Measurements from ENCODE around the gene AHDC1.

Gene AHDC1

DNA sequence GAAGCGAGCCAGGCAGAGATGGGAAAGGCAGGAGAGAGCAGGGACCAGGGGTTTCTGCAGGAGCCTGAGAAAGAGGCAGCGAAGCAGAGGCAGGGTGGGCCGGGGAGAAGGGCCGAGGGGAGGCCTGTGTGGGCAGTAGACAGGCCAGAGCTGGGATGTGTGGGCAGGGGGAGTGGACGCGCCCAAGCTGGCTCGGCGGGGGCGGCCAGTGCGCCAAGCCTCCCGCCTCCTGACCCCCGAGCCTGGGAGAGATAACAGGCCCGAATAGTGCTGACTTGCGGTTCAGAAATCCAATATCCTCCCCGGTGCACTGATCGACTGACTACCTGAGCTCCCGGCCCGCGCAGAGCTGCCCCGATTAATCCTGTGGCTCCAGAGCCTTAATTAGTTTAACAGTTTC, 41.9 kb downstream of the AHDC1 start:
- no peak overlapping the region for H3K27ac ChIP-seq (ENCODE audit: low read depth, low read length)
- H3K18ac ChIP-seq (ENCODE audit: low read length), result no peak overlapping the region
- peaks cover 27% of the 10 kb centered on the region for H3K4me1 ChIP-seq (ENCODE audit: control insufficient read depth, low read depth, low read length)
- peak overlapping the region; percentile 1 for H3K9ac ChIP-seq (ENCODE audit: low read length)
- no peak overlapping the region for H2BK15ac ChIP-seq (replicated peaks; ENCODE audit: low read depth)
- no peak overlapping the region for H3K23ac ChIP-seq (ENCODE audit: low read length)
- no peak overlapping the region for H4K8ac ChIP-seq (ENCODE audit: low read depth, low read length)
- peaks cover 17% of the 10 kb centered on the region for H3K79me1 ChIP-seq (ENCODE audit: low read length)
- no peak for DNase-seq
- peaks cover 16% of the 10 kb centered on the region for H3K79me2 ChIP-seq (ENCODE audit: control insufficient read depth, insufficient read depth, low read length)
- no peak overlapping the region for H2AK5ac ChIP-seq (ENCODE audit: low read length)
- H3K27me3 ChIP-seq (ENCODE audit: insufficient read depth, low read length, poor library complexity), result no peaks in the 10 kb centered on the region
- H3K4ac ChIP-seq (ENCODE audit: low read depth, low read length), result no peak overlapping the region
- no CpG with 5 or more reads among the region's 20 CpGs for WGBS (ENCODE audit: extremely low coverage, insufficient coverage, low lambda C conversion rate)
- H3K4me3 ChIP-seq (ENCODE audit: low read length), result no peak overlapping the region
- H3K4me2 ChIP-seq (ENCODE audit: low read length), result no peak overlapping the region
- H4K5ac ChIP-seq (ENCODE audit: low read length), result no peak overlapping the region
- no peaks in the 10 kb centered on the region for H3K36me3 ChIP-seq (ENCODE audit: control insufficient read depth, insufficient read depth, low read length)
- no peak overlapping the region for H2BK5ac ChIP-seq (ENCODE audit: low read length)
- peak overlapping the region; percentile 68 for H3K56ac ChIP-seq (ENCODE audit: low read length)
- H2BK120ac ChIP-seq (ENCODE audit: low read depth, low read length), result no peak overlapping the region

DNA sequence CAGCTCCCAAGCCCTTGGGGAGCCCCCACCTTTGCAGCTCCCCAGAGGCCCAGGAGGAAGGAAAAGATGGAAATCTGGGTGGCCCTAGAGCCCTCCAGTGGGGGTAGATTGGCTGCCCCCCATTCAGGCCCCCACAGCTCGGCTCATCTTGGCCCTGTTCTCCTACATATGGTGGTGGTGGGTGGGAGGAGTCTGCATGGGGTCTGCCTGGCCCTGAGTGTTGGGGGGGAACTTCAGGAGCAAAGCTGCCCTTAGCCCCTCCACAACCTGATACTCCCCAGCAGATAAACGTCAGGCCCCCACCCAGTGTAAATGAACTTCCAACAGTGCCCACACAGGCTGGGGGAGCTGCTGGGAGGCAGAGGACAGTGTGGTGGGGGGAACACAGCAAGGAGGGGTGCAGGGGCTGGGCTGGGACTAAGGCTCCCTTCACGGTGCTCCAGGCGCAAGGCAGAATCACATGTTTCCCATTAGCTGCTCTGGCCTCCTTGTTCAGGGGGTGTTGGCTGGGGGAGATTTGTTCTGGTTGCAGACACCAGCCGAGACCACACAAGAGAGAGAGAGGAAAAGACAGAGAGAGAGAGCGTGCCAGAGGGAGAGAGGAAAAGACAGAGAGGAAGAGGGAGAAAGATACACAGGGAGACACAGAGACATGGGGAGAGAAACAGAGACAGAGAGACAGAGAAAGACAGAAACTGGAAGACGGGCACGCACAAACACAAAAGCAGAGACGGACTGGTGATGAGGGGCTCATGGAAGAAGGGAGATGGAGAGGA, 42.6 kb downstream of the AHDC1 start:
- WGBS (ENCODE audit: extremely low coverage, insufficient coverage, low lambda C conversion rate), result no CpG with 5 or more reads among the region's 9 CpGs
- peaks cover 17% of the 10 kb centered on the region for H3K79me1 ChIP-seq (ENCODE audit: low read length)
- no peak overlapping the region for H4K5ac ChIP-seq (ENCODE audit: low read length)
- H3K36me3 ChIP-seq (ENCODE audit: control insufficient read depth, insufficient read depth, low read length), result no peaks in the 10 kb centered on the region
- peak overlapping the region; percentile 30 for H3K9ac ChIP-seq (ENCODE audit: low read length)
- H3K79me2 ChIP-seq (ENCODE audit: control insufficient read depth, insufficient read depth, low read length), result peaks cover 16% of the 10 kb centered on the region
- H3K27me3 ChIP-seq (ENCODE audit: insufficient read depth, low read length, poor library complexity), result no peaks in the 10 kb centered on the region
- no peak overlapping the region for H3K4me3 ChIP-seq (ENCODE audit: low read length)
- no peak overlapping the region for H2BK5ac ChIP-seq (ENCODE audit: low read length)
- peak overlapping the region; percentile 68 for H3K56ac ChIP-seq (ENCODE audit: low read length)
- peak overlapping the region; percentile 16 for H3K27ac ChIP-seq (ENCODE audit: low read depth, low read length)
- H3K4me1 ChIP-seq (ENCODE audit: control insufficient read depth, low read depth, low read length), result peaks cover 31% of the 10 kb centered on the region
- H3K4ac ChIP-seq (ENCODE audit: low read depth, low read length), result no peak overlapping the region
- no peak overlapping the region for H4K8ac ChIP-seq (ENCODE audit: low read depth, low read length)
- H2BK15ac ChIP-seq (replicated peaks; ENCODE audit: low read depth), result no peak overlapping the region
- no peak overlapping the region for H3K23ac ChIP-seq (ENCODE audit: low read length)
- no peak for DNase-seq
- H2BK120ac ChIP-seq (ENCODE audit: low read depth, low read length), result no peak overlapping the region
- H2AK5ac ChIP-seq (ENCODE audit: low read length), result no peak overlapping the region
- no peak overlapping the region for H3K4me2 ChIP-seq (ENCODE audit: low read length)
- H3K18ac ChIP-seq (ENCODE audit: low read length), result no peak overlapping the region

DNA sequence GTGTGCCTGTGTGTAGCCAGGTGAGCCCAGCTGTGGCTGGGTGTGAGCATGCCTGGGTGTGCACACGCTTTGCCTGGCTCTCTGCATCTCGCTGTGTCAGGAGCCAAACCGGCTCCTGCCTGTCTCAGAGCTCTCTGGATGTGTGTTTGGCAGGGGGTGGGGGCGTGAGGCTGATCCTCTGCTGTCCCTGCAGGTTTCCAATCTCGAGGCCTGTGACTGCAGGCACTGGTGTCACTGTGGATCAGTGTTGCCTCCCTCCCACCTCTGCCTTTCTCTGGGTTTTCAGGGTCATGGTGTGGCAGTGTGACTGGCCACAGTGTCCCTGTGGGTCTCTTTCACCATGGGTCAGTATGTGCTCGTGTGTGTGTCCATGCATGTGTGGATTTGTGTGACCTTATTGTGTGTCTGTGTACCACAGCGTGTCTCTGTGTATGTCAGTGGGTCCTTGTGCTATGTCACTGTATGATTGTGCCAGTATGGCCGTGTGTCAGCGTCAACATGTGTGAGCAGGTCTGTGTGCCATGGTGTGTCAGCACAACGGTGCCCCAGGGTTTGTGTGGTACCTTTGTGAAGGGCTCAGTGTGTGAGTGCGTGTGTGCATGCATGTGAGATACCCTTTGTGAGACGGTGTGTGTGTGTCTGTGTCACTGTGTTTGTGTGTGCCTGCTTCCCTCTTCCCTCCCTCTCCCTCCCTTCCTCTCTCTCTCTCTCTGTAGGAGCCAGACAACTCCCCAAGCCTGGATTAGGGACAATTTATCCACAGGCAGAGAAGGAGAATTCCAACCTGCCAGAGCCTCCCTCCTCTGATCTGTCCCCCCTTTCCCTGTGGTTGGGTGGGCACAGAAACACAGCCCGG, 43.4 kb downstream of the AHDC1 start:
- DNase-seq, result peak; percentile 25
- no peak overlapping the region for H4K5ac ChIP-seq (ENCODE audit: low read length)
- peak overlapping the region; percentile 76 for H3K56ac ChIP-seq (ENCODE audit: low read length)
- peak overlapping the region; percentile 69 for H2BK5ac ChIP-seq (ENCODE audit: low read length)
- H2BK15ac ChIP-seq (replicated peaks; ENCODE audit: low read depth), result no peak overlapping the region
- H2BK120ac ChIP-seq (ENCODE audit: low read depth, low read length), result no peak overlapping the region
- no peak overlapping the region for H3K4me2 ChIP-seq (ENCODE audit: low read length)
- peak overlapping the region; percentile 16 for H3K27ac ChIP-seq (ENCODE audit: low read depth, low read length)
- H3K18ac ChIP-seq (ENCODE audit: low read length), result no peak overlapping the region
- no peak overlapping the region for H3K4me3 ChIP-seq (ENCODE audit: low read length)
- H3K79me2 ChIP-seq (ENCODE audit: control insufficient read depth, insufficient read depth, low read length), result peaks cover 14% of the 10 kb centered on the region
- no peaks in the 10 kb centered on the region for H3K27me3 ChIP-seq (ENCODE audit: insufficient read depth, low read length, poor library complexity)
- H3K36me3 ChIP-seq (ENCODE audit: control insufficient read depth, insufficient read depth, low read length), result no peaks in the 10 kb centered on the region
- no peak overlapping the region for H2AK5ac ChIP-seq (ENCODE audit: low read length)
- peaks cover 13% of the 10 kb centered on the region for H3K79me1 ChIP-seq (ENCODE audit: low read length)
- no CpG with 5 or more reads among the region's 13 CpGs for WGBS (ENCODE audit: extremely low coverage, insufficient coverage, low lambda C conversion rate)
- peak overlapping the region; percentile 90 for H3K23ac ChIP-seq (ENCODE audit: low read length)
- peaks cover 35% of the 10 kb centered on the region for H3K4me1 ChIP-seq (ENCODE audit: control insufficient read depth, low read depth, low read length)
- H3K9ac ChIP-seq (ENCODE audit: low read length), result peak overlapping the region; percentile 54
- no peak overlapping the region for H4K8ac ChIP-seq (ENCODE audit: low read depth, low read length)
- H3K4ac ChIP-seq (ENCODE audit: low read depth, low read length), result no peak overlapping the region

DNA sequence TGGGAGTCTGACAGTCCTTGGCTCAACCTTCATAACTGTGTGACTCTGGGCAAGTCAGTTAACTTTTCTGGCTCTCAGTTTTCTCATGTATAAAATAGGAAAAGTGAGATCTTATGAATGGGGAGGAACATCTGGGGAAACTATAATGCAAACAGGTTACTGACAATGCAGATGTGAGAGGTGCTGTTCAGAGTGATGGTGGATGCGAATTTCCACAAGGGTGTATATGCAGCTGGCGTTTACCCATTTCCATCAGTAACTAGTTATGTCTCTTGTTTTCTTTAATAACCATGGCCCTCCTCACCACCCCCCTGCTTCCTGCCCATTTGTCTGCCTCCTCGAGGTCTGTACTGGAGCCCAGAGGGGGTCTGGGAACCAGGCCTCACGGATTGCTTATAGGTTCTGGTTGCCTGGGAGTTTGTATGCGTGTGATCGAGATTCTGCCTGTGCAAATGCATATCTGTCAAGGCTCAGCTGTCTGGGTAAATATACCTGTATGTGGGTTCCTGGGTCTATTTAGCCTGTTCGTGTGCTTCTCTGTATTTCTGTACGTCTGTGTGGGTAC, 44.4 kb downstream of the AHDC1 start:
- no peak overlapping the region for H2BK5ac ChIP-seq (ENCODE audit: low read length)
- H2BK120ac ChIP-seq (ENCODE audit: low read depth, low read length), result no peak overlapping the region
- no peak overlapping the region for H2AK5ac ChIP-seq (ENCODE audit: low read length)
- H3K79me1 ChIP-seq (ENCODE audit: low read length), result peaks cover 14% of the 10 kb centered on the region
- H3K4me1 ChIP-seq (ENCODE audit: control insufficient read depth, low read depth, low read length), result peaks cover 35% of the 10 kb centered on the region
- no peak overlapping the region for H2BK15ac ChIP-seq (replicated peaks; ENCODE audit: low read depth)
- no peaks in the 10 kb centered on the region for H3K27me3 ChIP-seq (ENCODE audit: insufficient read depth, low read length, poor library complexity)
- no peak overlapping the region for H4K5ac ChIP-seq (ENCODE audit: low read length)
- H3K4me2 ChIP-seq (ENCODE audit: low read length), result no peak overlapping the region
- H3K9ac ChIP-seq (ENCODE audit: low read length), result no peak overlapping the region
- H3K79me2 ChIP-seq (ENCODE audit: control insufficient read depth, insufficient read depth, low read length), result peaks cover 10% of the 10 kb centered on the region
- H3K36me3 ChIP-seq (ENCODE audit: control insufficient read depth, insufficient read depth, low read length), result no peaks in the 10 kb centered on the region
- H4K8ac ChIP-seq (ENCODE audit: low read depth, low read length), result no peak overlapping the region
- no CpG with 5 or more reads among the region's 8 CpGs for WGBS (ENCODE audit: extremely low coverage, insufficient coverage, low lambda C conversion rate)
- no peak overlapping the region for H3K27ac ChIP-seq (ENCODE audit: low read depth, low read length)
- no peak overlapping the region for H3K4me3 ChIP-seq (ENCODE audit: low read length)
- no peak overlapping the region for H3K23ac ChIP-seq (ENCODE audit: low read length)
- H3K18ac ChIP-seq (ENCODE audit: low read length), result no peak overlapping the region
- no peak for DNase-seq
- H3K4ac ChIP-seq (ENCODE audit: low read depth, low read length), result no peak overlapping the region
- H3K56ac ChIP-seq (ENCODE audit: low read length), result peak overlapping the region; percentile 70

DNA sequence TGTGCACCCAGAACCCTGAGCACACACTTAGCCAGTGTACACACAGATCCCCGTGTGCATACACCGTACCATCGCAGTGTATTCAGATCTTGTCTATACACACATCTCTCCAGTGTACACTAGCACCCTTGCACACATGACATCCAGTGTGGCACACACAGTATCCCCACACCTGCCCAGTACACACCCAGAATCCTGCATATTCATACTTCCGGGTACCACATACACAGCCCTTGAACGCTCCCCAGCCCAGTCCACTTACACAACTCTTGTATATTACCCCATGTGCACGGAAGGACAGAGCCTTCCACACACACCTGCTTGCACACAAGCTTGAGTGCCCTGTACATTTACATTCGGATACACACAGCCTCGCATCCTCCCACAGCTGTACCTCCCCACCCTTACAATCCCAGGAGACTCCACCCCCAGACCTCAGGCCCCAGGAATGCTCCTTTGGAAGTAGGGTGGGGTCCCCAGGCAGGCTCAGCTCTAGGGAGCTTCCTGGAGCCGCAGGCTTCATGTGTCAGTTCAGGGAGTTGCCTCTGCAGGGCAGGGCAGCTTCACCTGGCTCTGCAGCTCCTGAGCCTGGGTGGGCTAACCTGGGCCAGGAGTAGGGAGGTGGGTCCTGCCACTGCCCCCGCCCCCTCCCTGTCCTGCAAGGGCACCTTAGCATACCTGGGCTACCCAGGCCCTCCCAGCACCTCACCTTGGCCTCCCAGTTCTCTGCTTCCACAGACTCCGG, 46.2 kb downstream of the AHDC1 start:
- Histone ChIP-seq H3K4me1 (ENCODE audit: control insufficient read depth, low read depth, low read length) (peaks cover 26% of the 10 kb centered on the region), H3K4me3 (ENCODE audit: low read length) (no peak overlapping the region), H3K23ac (ENCODE audit: low read length) (no peak overlapping the region), H3K27me3 (ENCODE audit: insufficient read depth, low read length, poor library complexity) (no peaks in the 10 kb centered on the region), H3K4ac (ENCODE audit: low read depth, low read length) (no peak overlapping the region), H3K79me2 (ENCODE audit: control insufficient read depth, insufficient read depth, low read length) (peaks cover 8% of the 10 kb centered on the region), H4K5ac (ENCODE audit: low read length) (no peak overlapping the region), H2AK5ac (ENCODE audit: low read length) (peak overlapping the region; percentile 98), H2BK5ac (ENCODE audit: low read length) (peak overlapping the region; percentile 49), H3K36me3 (ENCODE audit: control insufficient read depth, insufficient read depth, low read length) (no peaks in the 10 kb centered on the region), H4K8ac (ENCODE audit: low read depth, low read length) (no peak overlapping the region), H3K18ac (ENCODE audit: low read length) (no peak overlapping the region), H2BK15ac (replicated peaks; ENCODE audit: low read depth) (no peak overlapping the region), H3K9ac (ENCODE audit: low read length) (peak overlapping the region; percentile 57), H3K4me2 (ENCODE audit: low read length) (peak overlapping the region; percentile 28), H3K56ac (ENCODE audit: low read length) (peak overlapping the region; percentile 91), H3K27ac (ENCODE audit: low read depth, low read length) (peak overlapping the region; percentile 48), H2BK120ac (ENCODE audit: low read depth, low read length) (no peak overlapping the region), H3K79me1 (ENCODE audit: low read length) (peaks cover 10% of the 10 kb centered on the region)
- no CpG with 5 or more reads among the region's 11 CpGs for WGBS (ENCODE audit: extremely low coverage, insufficient coverage, low lambda C conversion rate)
- peak; percentile 85 for DNase-seq

All from mesendoderm (in vitro differentiated cells).